Measurements from ENCODE around the gene GPC6.

DNA sequence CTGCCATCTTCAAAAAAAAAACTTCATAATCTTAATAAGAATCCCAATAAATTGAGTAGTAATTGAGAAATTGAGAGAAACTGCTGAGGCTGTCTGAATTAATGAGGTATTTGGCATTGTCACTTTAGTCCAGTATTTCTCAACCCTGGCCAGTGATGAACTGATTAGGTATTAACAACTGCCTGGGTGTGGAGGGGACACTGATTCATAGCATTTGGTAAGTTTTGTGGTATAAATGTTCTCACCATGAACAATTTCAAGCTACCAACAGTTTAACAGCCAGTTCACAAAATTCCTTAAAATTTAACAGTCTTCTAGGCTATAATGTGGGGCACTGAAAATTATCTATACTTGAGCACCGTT, 18.3 kb downstream of the GPC6 start:
- TF ChIP-seq CTCF (IDR thresholded peaks at IDR 0.05) (no peak), EZH2 (IDR thresholded peaks at IDR 0.05; ENCODE audit: borderline replicate concordance, insufficient read depth, low read depth, low read length, poor library complexity, severe bottlenecking) (no peak)

Data from B cell (primary cell).